Kasumi-1 (cell line): ENCODE measurements around the gene ORAI2.
"Not testable (repeated sequence)": the region's sequence is repeated elsewhere in the genome, so short reads cannot be mapped to it uniquely, and the experiment has no call there.

Experiments used
- DNase-seq, 2 experiments: peaks; one replicate each; lab custom pipeline; 2025; lab: John Stamatoyannopoulos, UW

Gene ORAI2

GRCh38 chr7:102503141-102503540, 69.8 kb downstream of the ORAI2 start:
- DNase-seq = not testable (repeated sequence)

GRCh38 chr7:102505298-102506185, 72.2 kb downstream of the ORAI2 start:
- not testable (repeated sequence) for DNase-seq
